Measurements from ENCODE around the gene IRX3. TPM values are rescaled to one million over a fixed set of nuclear protein-coding genes. Genes with fewer than 3 reads are reported as not detected.
A peak's percentile ranks its signal among the peaks of the same experiment; 100 is the strongest.

IRX3 gene
- total RNA-seq, 2 donors from 2014 or later, result 15.6 to 16.4 TPM

DNA sequence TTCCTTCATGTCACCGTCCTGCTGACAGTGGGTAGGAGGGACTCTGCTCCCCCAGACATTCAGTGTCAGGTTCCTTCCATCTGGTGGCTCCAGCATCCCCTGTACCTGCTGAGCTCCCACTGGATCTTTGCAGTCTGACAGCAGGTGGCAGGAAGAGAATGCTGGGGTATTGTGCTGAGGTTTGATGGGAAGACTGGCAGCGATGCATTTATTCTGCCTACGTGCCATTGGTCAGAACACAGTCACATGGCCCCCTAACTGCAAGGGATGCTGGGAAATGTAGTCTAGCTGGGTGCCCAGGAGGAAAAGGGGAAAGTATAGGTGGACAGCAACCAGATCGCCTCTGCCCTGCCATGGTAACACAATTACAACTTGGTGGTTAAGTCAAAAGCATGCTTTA is 44.4 kb downstream of the IRX3 start:
- Mint-ChIP-seq H3K27me3 (ENCODE audit: insufficient read depth) (peaks cover 4% of the 10 kb centered on the region), H3K27ac (no peak overlapping the region), H3K4me1 (peaks cover 15% of the 10 kb centered on the region), H3K9me3 (peaks cover 2% of the 10 kb centered on the region), H3K36me3 (ENCODE audit: low read depth) (no peaks in the 10 kb centered on the region), H3K4me3 (no peak overlapping the region)
- Histone ChIP-seq H3K27me3 (ENCODE audit: control insufficient read depth, insufficient read depth, low read length, poor library complexity, severe bottlenecking) (no peaks in the 10 kb centered on the region), H3K27ac (ENCODE audit: low read depth, low read length) (no peak overlapping the region), H3K9ac (ENCODE audit: extremely low read depth, low read length, poor library complexity, severe bottlenecking) (no peak overlapping the region), H3K36me3 (ENCODE audit: control insufficient read depth, insufficient read depth, low read length) (no peaks in the 10 kb centered on the region), H3K4me3 (ENCODE audit: low read length) (no peak overlapping the region), H3K4me1 (ENCODE audit: control insufficient read depth, insufficient read depth, low read length) (peaks cover 4% of the 10 kb centered on the region), H3K9me3 (ENCODE audit: control insufficient read depth, low read length) (no peaks in the 10 kb centered on the region)
- WGBS, 2 experiments (ENCODE audit: insufficient coverage in 1 of 2, insufficient read length in 1 of 2), result 70 to 86% methylated on average over 3 to 4 of the region's 4 CpGs
- TF ChIP-seq CTCF (conservative IDR thresholded peaks at IDR 0.05), result peak; percentile 17
- DNase-seq, result peak; percentile 87

DNA sequence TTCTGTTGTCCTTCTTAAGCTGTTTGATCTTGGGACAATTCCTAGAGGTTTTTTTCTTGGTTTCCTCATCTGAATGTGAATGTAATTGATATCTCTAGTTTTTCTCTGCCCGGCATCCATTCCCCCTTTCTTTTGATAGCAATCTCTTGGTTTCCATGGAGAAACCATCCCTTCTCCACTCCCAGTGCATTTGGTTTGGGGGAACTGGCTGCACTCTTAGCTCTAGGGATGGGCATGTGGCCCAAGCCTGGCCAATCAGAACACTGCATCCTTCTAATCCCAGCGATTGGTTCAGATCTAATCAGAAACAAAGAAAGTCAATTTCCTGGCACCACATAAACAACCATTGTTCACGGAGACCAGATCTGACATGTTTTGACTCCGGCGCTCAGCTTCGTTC is 45.1 kb downstream of the IRX3 start:
- H3K27me3 Mint-ChIP-seq (ENCODE audit: insufficient read depth), result peaks cover 4% of the 10 kb centered on the region
- peaks cover 4% of the 10 kb centered on the region for H3K4me1 ChIP-seq (ENCODE audit: control insufficient read depth, insufficient read depth, low read length)
- H3K36me3 ChIP-seq (ENCODE audit: control insufficient read depth, insufficient read depth, low read length), result no peaks in the 10 kb centered on the region
- H3K4me1 Mint-ChIP-seq, result peaks cover 13% of the 10 kb centered on the region
- H3K27ac Mint-ChIP-seq, result no peak overlapping the region
- H3K9me3 Mint-ChIP-seq, result peaks cover 2% of the 10 kb centered on the region
- no peaks in the 10 kb centered on the region for H3K36me3 Mint-ChIP-seq (ENCODE audit: low read depth)
- no peak overlapping the region for H3K9ac ChIP-seq (ENCODE audit: extremely low read depth, low read length, poor library complexity, severe bottlenecking)
- no peak overlapping the region for H3K4me3 ChIP-seq (ENCODE audit: low read length)
- H3K27ac ChIP-seq (ENCODE audit: low read depth, low read length), result no peak overlapping the region
- DNase-seq, result no peak
- no peak overlapping the region for H3K4me3 Mint-ChIP-seq
- no peaks in the 10 kb centered on the region for H3K9me3 ChIP-seq (ENCODE audit: control insufficient read depth, low read length)
- whole genome bisulfite sequencing, 2 experiments (ENCODE audit: insufficient coverage in 1 of 2, insufficient read length in 1 of 2), result 89% methylated on average over 6 of the region's 6 CpGs; no CpG with 5 or more reads in 1 of the 2 experiments
- H3K27me3 ChIP-seq (ENCODE audit: control insufficient read depth, insufficient read depth, low read length, poor library complexity, severe bottlenecking), result no peaks in the 10 kb centered on the region
- no peak for TF ChIP-seq CTCF (conservative IDR thresholded peaks at IDR 0.05)

- Histone ChIP-seq H3K4me1 (ENCODE audit: control insufficient read depth, insufficient read depth, low read length) (peaks cover 4% of the 10 kb centered on the region), H3K36me3 (ENCODE audit: control insufficient read depth, insufficient read depth, low read length) (no peaks in the 10 kb centered on the region), H3K27me3 (ENCODE audit: control insufficient read depth, insufficient read depth, low read length, poor library complexity, severe bottlenecking) (no peaks in the 10 kb centered on the region), H3K27ac (ENCODE audit: low read depth, low read length) (no peak overlapping the region), H3K9me3 (ENCODE audit: control insufficient read depth, low read length) (no peaks in the 10 kb centered on the region), H3K9ac (ENCODE audit: extremely low read depth, low read length, poor library complexity, severe bottlenecking) (no peak overlapping the region), H3K4me3 (ENCODE audit: low read length) (no peak overlapping the region)
- 89 to 96% methylated on average over 4 to 9 of the region's 9 CpGs for WGBS, 2 experiments (ENCODE audit: insufficient coverage in 1 of 2, insufficient read length in 1 of 2)
- Mint-ChIP-seq H3K4me1 (peaks cover 14% of the 10 kb centered on the region), H3K27me3 (ENCODE audit: insufficient read depth) (peaks cover 4% of the 10 kb centered on the region), H3K9me3 (no peaks in the 10 kb centered on the region), H3K36me3 (ENCODE audit: low read depth) (no peaks in the 10 kb centered on the region), H3K27ac (no peak overlapping the region), H3K4me3 (no peak overlapping the region)
- no peak for DNase-seq
- no peak for TF ChIP-seq CTCF (conservative IDR thresholded peaks at IDR 0.05)
Observed at GRCh38 chr16:54240271-54241129, 46.1 kb downstream of the IRX3 start.
